Cardiac muscle cell (in vitro differentiated cells and primary cell): ENCODE data around the gene BBLN. TPM values are rescaled to one million over a fixed set of nuclear protein-coding genes. Genes with fewer than 3 reads are reported as not detected.

Experiments
- DNase-seq, 2 donors: peaks; one replicate each; pipeline versions ENCODE4 v3.0.0 to v3.0.0-alpha.2; 2010 to 2017; ENCODE audit warnings: low read depth in 1 of 2, low spot score in 1 of 2
- H3K27ac ChIP-seq: fragments of 200-600 bp; sonication (generic); 2 replicates; pipeline ENCODE4 v1.5.1; 2016
- H3K27me3 ChIP-seq: fragments of 200-600 bp; sonication (generic); 2 replicates; pipeline ENCODE4 v1.6.0; 2016; ENCODE audit warnings: control low read depth
- H3K36me3 ChIP-seq: fragments of 200-600 bp; sonication (generic); 2 replicates; pipeline ENCODE4 v1.5.1; 2016; ENCODE audit warnings: control low read depth
- H3K4me1 ChIP-seq: fragments of 200-600 bp; sonication (generic); 2 replicates; pipeline ENCODE4 v1.8.1; 2017; ENCODE audit warnings: low read depth, mild to moderate bottlenecking, mixed run types
- H3K4me3 ChIP-seq: fragments of 200-600 bp; sonication (generic); 2 replicates; pipeline ENCODE4 v1.5.1; 2016; ENCODE audit warnings: mild to moderate bottlenecking
- H3K9me3 ChIP-seq: fragments of 200-600 bp; sonication (generic); 2 replicates; pipeline ENCODE4 v1.5.1; 2017; ENCODE audit warnings: low read depth, mild to moderate bottlenecking, control low read depth
- CTCF ChIP-seq: IDR thresholded peaks from 2 replicates; pipeline ENCODE4 v1.5.1; 2012; ENCODE audit warnings: low read depth, mild to moderate bottlenecking, low read length
- polyA plus RNA-seq: library from polyadenylated mRNA; unstranded; fragments of >200 nt; fragmentation: Nextera tagmentation; extraction: Ambion mirVana; gene quantifications from 2 replicates; pipeline ENCODE4 v1.2.1, GENCODE V29; 2016
- total RNA-seq: library from RNA; depleted of rRNA; stranded (reverse); fragments of >200 nt; gene quantifications from 2 replicates; pipeline ENCODE4 v1.2.3, GENCODE V29; 2016

BBLN gene
- total and polyA plus RNA-seq, 2 experiments from 2014 or later, result 243 to 729 TPM

GRCh38 chr9:128168731-128169308, 8.8 kb downstream of the BBLN start:
- Histone ChIP-seq H3K36me3 (peaks cover 51% of the 10 kb centered on the region), H3K4me3 (no peak overlapping the region), H3K27me3 (no peaks in the 10 kb centered on the region), H3K27ac (no peak overlapping the region), H3K9me3 (no peaks in the 10 kb centered on the region), H3K4me1 (no peaks in the 10 kb centered on the region)
- no peak for TF ChIP-seq CTCF
- no peak for DNase-seq

GRCh38 chr9:128169492-128169891, 9.4 kb downstream of the BBLN start:
- TF ChIP-seq CTCF, result no peak
- H3K9me3 ChIP-seq, result no peaks in the 10 kb centered on the region
- no peak overlapping the region for H3K4me3 ChIP-seq
- DNase-seq, result no peak
- H3K27ac ChIP-seq, result no peak overlapping the region
- H3K4me1 ChIP-seq, result no peaks in the 10 kb centered on the region
- H3K27me3 ChIP-seq, result no peaks in the 10 kb centered on the region
- H3K36me3 ChIP-seq, result peaks cover 47% of the 10 kb centered on the region

- Histone ChIP-seq H3K9me3 (no peaks in the 10 kb centered on the region), H3K36me3 (peaks cover 46% of the 10 kb centered on the region), H3K27me3 (no peaks in the 10 kb centered on the region), H3K27ac (no peak overlapping the region), H3K4me3 (no peak overlapping the region), H3K4me1 (no peaks in the 10 kb centered on the region)
- TF ChIP-seq CTCF, result no peak
- no peak for DNase-seq
Measured at GRCh38 chr9:128169925-128170324, 9.9 kb downstream of the BBLN start.

- Histone ChIP-seq H3K27me3 (no peaks in the 10 kb centered on the region), H3K4me1 (no peaks in the 10 kb centered on the region), H3K27ac (no peak overlapping the region), H3K36me3 (peaks cover 56% of the 10 kb centered on the region), H3K9me3 (no peaks in the 10 kb centered on the region), H3K4me3 (no peak overlapping the region)
- DNase-seq, result no peak
- no peak for TF ChIP-seq CTCF
Measured at GRCh38 chr9:128174062-128174461, 14.0 kb downstream of the BBLN start.

GRCh38 chr9:128175102-128175563, 15.1 kb downstream of the BBLN start:
- H3K27ac ChIP-seq, result no peak overlapping the region
- H3K4me1 ChIP-seq, result no peaks in the 10 kb centered on the region
- no peak for TF ChIP-seq CTCF
- no peak for DNase-seq
- no peaks in the 10 kb centered on the region for H3K9me3 ChIP-seq
- no peak overlapping the region for H3K4me3 ChIP-seq
- no peaks in the 10 kb centered on the region for H3K27me3 ChIP-seq
- H3K36me3 ChIP-seq, result peaks cover 56% of the 10 kb centered on the region
